Stimulated activated CD4-positive, alpha-beta T cell treated with anti-CD3 and anti-CD28 coated beads, TNF-alpha, amount 100 ng/mL, for 1 hour (primary cell): ENCODE results near the gene WDR75.
"Not testable (repeated sequence)": the region's sequence is repeated elsewhere in the genome, so short reads cannot be mapped to it uniquely, and the experiment has no call there.

ENCODE experiments used
- DNase-seq, 3 donors: peaks; one replicate each; pipeline ENCODE4 v3.0.0-alpha.2; 2020; ENCODE audit warnings: low read depth in 3 of 3, low spot score in 1 of 3

The WDR75 gene

GRCh38 chr2:189440644-189440946, 679 bp upstream of the WDR75 start:
- DNase-seq: no peak

GRCh38 chr2:189441709-189442074, 418 bp downstream of the WDR75 start:
- DNase-seq: no peak

DNA sequence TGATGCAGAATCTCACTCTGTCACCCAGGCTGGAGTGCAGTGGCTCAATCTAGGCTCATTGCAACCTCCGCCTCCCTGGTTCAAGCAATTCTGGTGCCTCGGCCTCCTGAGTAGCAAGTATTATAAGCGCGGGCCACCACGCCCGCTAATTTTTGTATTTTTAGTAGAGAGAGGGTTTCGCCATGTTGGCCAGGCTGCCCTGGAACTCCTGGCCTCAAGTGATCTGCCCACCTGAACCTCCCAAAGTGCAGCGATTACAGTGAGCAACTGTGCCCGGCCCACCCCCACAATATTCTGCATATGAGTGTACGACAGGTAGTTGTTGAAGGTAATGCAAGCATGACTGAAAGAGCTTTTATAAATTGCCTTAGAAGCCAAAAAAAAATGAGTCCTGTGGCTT, 1.2 kb downstream of the WDR75 start:
- DNase-seq: no peak

GRCh38 chr2:189444322-189444721, 3.0 kb downstream of the WDR75 start:
- DNase-seq: no peak

- DNase-seq: no peak
These were observed 5.5 kb downstream of the WDR75 start for GRCh38 chr2:189446780-189447179.

- no peak for DNase-seq
These were observed 12.7 kb downstream of the WDR75 start for GRCh38 chr2:189454009-189454408.

- no peak for DNase-seq
These were observed 23.8 kb downstream of the WDR75 start for GRCh38 chr2:189465076-189465475.

DNA sequence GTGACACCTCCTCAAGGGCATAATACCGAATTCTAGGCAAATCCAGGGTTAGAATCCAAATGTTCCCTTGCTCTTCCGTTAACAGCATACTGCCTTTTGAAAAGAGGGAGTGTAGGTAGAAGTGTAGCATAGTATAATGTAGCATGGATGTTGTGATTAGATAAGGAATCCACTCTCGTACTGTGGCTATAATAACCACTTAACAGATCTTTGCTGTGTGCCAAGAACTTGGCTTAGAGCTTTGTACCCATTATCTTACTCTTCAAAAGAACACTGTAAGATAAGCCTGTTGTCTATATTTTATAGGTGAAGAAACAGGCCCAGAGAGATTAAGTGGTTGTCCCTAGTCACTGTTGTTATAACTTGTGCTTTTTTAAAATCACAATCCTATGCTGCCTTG, 24.2 kb downstream of the WDR75 start:
- DNase-seq: no peak

DNA sequence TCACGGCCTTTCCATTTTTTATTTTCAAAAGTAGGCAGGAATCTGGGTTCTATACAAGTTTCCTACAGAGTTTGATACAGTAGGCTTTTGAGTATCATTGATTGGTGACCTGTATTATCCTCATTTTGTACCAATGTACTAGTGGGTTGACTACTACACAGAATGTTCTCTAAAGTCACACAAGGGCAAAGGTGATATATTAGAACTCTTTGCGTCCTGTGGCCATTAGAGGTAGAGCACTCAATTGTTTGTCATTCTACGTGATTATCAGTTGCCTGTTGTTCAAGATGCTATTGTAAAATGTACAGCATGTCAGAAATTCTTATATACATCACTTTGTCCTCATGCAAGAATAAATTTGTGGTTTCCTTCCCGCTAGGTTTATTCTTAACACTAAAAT, 24.8 kb downstream of the WDR75 start:
- no peak for DNase-seq

GRCh38 chr2:189466656-189467055, 25.4 kb downstream of the WDR75 start:
- DNase-seq: no peak

GRCh38 chr2:189467160-189467559, 25.9 kb downstream of the WDR75 start:
- no peak for DNase-seq

- DNase-seq: no peak
These were observed 26.3 kb downstream of the WDR75 start for GRCh38 chr2:189467593-189467992.

DNA sequence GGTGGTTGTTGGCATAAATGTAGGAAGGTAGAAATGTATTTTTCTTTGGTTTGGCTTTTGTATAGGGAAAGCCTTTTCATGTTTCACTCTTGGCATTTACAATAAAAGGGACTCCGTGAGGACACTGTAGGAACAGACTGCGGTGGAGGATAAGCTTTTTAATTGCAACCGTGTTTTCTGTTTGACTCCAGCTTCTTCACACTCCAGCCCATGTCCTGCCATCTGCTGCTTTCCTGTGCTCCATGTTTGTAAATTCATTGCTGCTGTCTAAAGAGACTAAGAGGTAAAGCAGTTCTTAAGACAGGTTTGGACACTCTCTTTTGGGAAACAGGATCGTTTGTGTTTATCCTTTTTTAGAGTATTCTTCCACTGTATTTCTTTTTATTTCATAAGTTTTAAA, 33.3 kb downstream of the WDR75 start:
- no peak for DNase-seq

- no peak for DNase-seq
These were observed 36.5 kb downstream of the WDR75 start for GRCh38 chr2:189477756-189478155.

DNA sequence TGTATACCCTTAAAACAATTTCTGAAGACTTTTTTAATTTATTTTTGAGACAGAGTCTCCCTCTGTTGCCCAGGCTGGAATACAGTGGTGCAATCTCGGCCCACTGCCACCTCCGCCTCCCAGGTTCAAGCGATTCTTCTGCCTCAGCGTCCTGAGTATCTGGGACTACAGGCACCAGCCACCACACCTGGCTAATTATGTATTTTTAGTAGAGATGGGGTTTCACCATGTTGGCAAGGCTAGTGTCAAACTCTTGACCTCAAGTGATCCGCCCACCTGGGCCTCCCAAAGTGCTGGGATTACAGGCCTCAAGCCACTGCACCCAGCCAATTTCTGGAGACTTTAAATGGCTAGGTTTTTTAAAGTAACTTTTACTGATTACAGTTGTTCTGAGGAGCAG, 37.0 kb downstream of the WDR75 start:
- not testable (repeated sequence) for DNase-seq

- DNase-seq: no peak
These were observed 39.8 kb downstream of the WDR75 start for GRCh38 chr2:189481071-189481470.

DNA sequence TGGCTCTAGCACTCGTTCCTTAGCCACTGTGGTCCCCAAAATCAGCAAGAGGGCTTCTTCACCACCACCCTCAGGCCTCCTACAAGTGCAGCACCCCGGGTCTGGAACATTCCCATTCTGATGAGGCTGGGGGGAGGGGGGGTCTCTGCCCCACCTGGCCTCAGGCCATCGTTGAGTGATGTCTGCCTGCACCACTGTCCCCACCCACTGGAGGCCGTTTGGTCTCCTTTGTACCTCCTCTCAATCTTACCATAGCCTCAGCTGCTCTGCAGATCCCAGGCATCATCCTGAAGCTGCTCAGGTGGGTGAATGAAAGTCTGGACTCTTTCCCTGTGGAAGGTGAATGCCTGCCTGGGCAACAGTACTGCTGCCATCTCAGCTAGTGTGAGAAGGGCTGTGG, 42.3 kb downstream of the WDR75 start:
- DNase-seq: no peak

DNA sequence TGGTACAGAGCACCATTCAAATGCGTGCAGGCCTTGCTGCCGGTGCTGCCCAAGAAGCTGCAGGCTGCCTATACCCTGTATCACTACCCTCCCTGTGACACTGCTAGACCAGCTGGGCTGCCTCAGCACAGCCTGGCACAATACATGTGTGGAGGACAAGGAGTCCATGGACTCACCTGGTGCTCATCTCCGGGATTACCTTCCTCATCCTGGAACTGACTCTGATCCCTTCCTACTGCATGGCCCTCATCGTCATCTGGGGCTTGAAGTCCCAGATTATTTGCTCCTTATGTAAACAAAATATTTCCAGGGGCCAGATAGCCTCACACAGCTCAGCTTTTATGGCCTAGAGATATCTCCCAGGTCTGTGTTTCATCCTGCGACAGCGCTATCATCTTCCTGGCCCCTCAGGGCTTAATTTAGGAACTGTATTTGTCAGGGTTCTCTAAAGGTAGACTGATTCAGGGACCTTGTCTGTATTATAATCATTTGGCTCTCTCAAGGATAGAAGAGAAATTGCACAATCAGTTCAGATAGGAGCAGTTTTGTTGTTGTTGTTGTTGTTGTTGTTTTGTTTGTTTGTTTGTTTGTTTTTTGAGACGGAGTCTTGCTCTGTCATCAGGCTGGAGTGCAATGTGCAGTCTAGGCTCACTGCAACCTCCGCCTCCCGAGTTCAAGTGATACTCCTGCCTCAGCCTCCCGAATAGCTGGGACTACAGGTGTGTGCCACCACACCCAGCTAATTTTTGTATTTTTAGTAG, 42.9 kb downstream of the WDR75 start:
- no peak for DNase-seq

DNA sequence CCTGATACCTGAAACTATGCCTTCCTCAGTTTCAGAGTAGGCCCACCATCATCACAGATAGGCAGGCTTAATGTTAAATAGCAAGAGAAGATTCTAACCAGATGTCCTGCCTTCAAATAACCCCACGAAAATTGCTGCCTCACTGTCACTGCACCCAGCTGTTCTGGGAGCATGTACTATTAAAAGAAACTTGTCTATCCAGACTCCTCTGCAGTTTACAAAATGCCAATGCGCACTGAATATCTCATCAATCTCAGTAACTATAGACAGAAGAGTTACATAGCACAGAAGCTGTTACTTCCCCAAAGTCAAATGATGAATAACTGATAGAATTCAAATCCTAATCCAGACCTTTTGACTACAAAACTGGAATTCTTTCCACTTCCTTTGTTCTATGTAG, 43.9 kb downstream of the WDR75 start:
- no peak for DNase-seq

GRCh38 chr2:189486237-189486770, 45.0 kb downstream of the WDR75 start:
- no peak for DNase-seq

DNA sequence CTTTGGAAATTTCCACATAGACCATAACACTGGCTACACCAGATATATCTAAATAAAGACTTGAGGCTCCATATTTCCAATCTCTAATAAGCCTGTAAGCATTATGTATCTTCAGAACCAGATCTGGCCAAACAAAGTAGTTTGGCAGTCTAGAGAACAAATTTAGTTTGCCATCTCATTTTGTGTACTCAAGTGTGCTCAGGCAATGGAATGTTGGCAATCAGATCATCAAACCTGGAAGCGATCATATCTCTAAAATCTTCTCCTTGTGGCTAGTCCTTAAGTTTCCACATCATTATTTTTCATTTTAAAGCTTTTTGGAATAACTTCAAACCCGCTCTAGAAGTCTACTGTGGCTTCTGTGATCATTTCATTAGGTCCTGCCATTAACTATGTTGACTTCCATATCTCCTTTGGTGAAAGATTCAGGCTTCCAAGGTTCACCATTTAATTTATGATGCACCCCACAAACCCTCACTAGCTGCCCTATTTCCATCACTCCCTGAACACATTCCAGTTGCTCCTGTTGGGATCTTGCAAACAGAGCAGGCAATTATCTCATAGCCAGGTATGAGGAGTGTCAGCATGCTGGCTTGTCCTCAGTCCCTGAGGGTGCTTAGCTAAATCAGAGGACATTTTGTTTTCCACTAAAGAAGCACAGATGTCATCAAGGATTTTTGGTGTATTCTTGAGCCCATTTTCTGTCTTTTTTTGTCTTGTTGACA, 46.2 kb downstream of the WDR75 start:
- DNase-seq: no peak

- DNase-seq: no peak
These were observed 46.7 kb downstream of the WDR75 start for GRCh38 chr2:189488008-189488310.

GRCh38 chr2:189492451-189492850, 51.2 kb downstream of the WDR75 start:
- no peak for DNase-seq
